Measurements from ENCODE around the gene CHTF18.

The CHTF18 gene

GRCh38 chr16:760545-761343 lies 27.7 kb upstream of the CHTF18 start, which contains the start of gene MSLN:
Gene MSLN, plus strand, starts transcription at chr16:760734. Its CDS starts 1,947 bp downstream, at chr16:762681.
- Histone ChIP-seq H3K9me3 (ENCODE audit: control insufficient read depth in 1 of 2, low read length in 2 of 2) (no peaks in the 10 kb centered on the region), H3K27me3 (ENCODE audit: control insufficient read depth in 1 of 2, insufficient read depth in 2 of 2, low read length in 2 of 2) (peaks cover 2 to 3% of the 10 kb centered on the region in 2 donors), H3K4me3 (ENCODE audit: low read depth in 1 of 2, low read length in 2 of 2) (no peak within 1 kb of the TSS), H3K36me3 (ENCODE audit: control insufficient read depth in 1 of 2, insufficient read depth in 2 of 2, low read length in 2 of 2) (no peaks in the 10 kb centered on the region), H3K27ac (ENCODE audit: low read depth, low read length) (no peak within 1 kb of the TSS), H3K9ac (ENCODE audit: low read depth in 1 of 2, low read length in 2 of 2) (no peak within 1 kb of the TSS), H3K4me1 (ENCODE audit: control insufficient read depth in 1 of 2, insufficient read depth in 2 of 2, low read length in 2 of 2) (peaks cover 11 to 14% of the 10 kb centered on the region in 2 donors)

DNA sequence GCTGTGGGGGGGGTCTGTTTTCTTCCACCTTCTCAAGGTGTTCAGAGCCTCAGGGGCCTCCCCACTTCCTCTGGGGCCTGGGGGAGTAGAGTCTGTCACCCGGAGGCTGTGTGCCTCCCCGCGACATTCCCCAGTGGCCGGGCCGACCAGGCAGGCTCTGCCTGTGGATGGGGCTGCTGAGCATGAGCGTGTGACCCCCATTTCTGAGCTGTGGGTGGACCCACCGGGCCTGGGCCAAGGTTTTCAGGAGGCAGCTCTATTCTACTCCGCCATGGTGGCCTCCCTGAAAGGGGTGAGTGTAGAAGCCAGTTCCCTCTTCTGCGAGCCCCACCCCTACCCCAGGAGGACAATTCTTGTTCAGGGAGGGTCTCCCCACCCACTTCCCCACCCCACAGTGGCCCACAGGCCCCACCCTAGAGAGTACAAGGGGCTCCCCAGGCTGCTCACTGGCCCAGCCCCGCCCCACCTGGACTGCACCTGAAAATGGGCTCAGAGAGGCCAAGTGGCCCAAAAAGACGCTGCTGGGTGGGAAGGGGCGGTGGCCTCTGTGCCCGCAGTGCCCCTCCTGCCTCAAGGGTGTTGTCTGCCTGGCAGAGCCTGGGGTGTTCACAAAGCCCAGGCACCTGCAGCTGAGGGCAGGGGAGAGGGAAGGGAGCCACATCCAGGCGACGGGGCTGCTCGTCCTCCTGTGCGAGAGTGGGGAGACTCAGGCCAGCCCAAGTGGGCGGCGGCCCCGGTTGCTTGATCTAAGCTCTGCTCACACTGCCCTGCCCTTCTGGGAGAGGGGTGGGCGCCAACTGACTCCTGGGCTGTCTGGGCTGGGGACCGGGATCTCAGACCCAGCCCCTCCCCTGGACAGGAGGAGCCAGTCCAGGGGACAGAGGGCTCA lies 26.6 kb upstream of the CHTF18 start:
- Histone ChIP-seq H3K27me3 (ENCODE audit: control insufficient read depth in 1 of 2, insufficient read depth in 2 of 2, low read length in 2 of 2) (peaks cover 0 to 3% of the 10 kb centered on the region in 2 donors), H3K27ac (ENCODE audit: low read depth, low read length) (no peak overlapping the region), H3K4me3 (ENCODE audit: low read depth in 1 of 2, low read length in 2 of 2) (no peak overlapping the region), H3K9ac (ENCODE audit: low read depth in 1 of 2, low read length in 2 of 2) (no peak overlapping the region), H3K36me3 (ENCODE audit: control insufficient read depth in 1 of 2, insufficient read depth in 2 of 2, low read length in 2 of 2) (no peaks in the 10 kb centered on the region), H3K9me3 (ENCODE audit: control insufficient read depth in 1 of 2, low read length in 2 of 2) (no peaks in the 10 kb centered on the region), H3K4me1 (ENCODE audit: control insufficient read depth in 1 of 2, insufficient read depth in 2 of 2, low read length in 2 of 2) (peaks cover 11 to 14% of the 10 kb centered on the region in 2 donors)

- no peak overlapping the region for H3K9ac ChIP-seq (ENCODE audit: low read depth in 1 of 2, low read length in 2 of 2)
- H3K9me3 ChIP-seq (ENCODE audit: control insufficient read depth in 1 of 2, low read length in 2 of 2) = no peaks in the 10 kb centered on the region
- H3K36me3 ChIP-seq (ENCODE audit: control insufficient read depth in 1 of 2, insufficient read depth in 2 of 2, low read length in 2 of 2) = no peaks in the 10 kb centered on the region
- no peak overlapping the region for H3K4me3 ChIP-seq (ENCODE audit: low read depth in 1 of 2, low read length in 2 of 2)
- H3K27me3 ChIP-seq (ENCODE audit: control insufficient read depth in 1 of 2, insufficient read depth in 2 of 2, low read length in 2 of 2) = peaks cover 0 to 3% of the 10 kb centered on the region in 2 donors
- no peak overlapping the region for H3K27ac ChIP-seq (ENCODE audit: low read depth, low read length)
- peaks cover 11 to 14% of the 10 kb centered on the region in 2 donors for H3K4me1 ChIP-seq (ENCODE audit: control insufficient read depth in 1 of 2, insufficient read depth in 2 of 2, low read length in 2 of 2)
Measured at GRCh38 chr16:762595-763268, 25.7 kb upstream of the CHTF18 start.

- Histone ChIP-seq H3K27me3 (ENCODE audit: control insufficient read depth in 1 of 2, insufficient read depth in 2 of 2, low read length in 2 of 2) (peaks cover 0 to 3% of the 10 kb centered on the region in 2 donors), H3K9ac (ENCODE audit: low read depth in 1 of 2, low read length in 2 of 2) (no peak overlapping the region), H3K27ac (ENCODE audit: low read depth, low read length) (no peak overlapping the region), H3K36me3 (ENCODE audit: control insufficient read depth in 1 of 2, insufficient read depth in 2 of 2, low read length in 2 of 2) (no peaks in the 10 kb centered on the region), H3K9me3 (ENCODE audit: control insufficient read depth in 1 of 2, low read length in 2 of 2) (no peaks in the 10 kb centered on the region), H3K4me1 (ENCODE audit: control insufficient read depth in 1 of 2, insufficient read depth in 2 of 2, low read length in 2 of 2) (peaks cover 11 to 14% of the 10 kb centered on the region in 2 donors), H3K4me3 (ENCODE audit: low read depth in 1 of 2, low read length in 2 of 2) (no peak overlapping the region)
Measured at GRCh38 chr16:763369-764183, 24.8 kb upstream of the CHTF18 start.

DNA sequence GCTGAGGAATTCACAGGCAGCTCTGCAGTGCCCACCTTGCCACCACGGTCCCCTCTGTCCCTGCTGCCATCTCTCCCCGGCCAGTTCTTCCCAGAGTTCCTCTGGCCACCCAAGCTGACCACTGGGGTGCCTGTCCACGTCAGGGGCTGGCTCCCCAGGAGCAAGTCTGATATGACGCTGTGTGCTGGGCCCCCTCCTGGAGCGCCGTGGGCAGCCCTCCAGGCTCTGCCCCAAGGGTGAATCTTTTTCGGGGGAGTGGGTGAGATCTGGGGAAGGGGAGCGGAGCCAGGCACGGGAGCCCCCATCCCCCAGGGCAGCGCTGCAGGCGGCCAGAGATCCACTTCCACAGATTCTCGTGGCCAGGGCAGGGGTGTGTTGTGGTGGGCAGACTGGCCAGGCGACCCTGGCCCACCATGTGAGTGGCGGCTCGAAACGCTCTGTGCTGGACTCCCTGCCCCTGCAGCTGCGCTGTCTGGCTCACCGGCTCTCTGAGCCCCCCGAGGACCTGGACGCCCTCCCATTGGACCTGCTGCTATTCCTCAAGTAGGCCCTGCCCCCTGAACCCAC lies 24.2 kb upstream of the CHTF18 start:
- Histone ChIP-seq H3K9me3 (ENCODE audit: control insufficient read depth in 1 of 2, low read length in 2 of 2) (no peaks in the 10 kb centered on the region), H3K36me3 (ENCODE audit: control insufficient read depth in 1 of 2, insufficient read depth in 2 of 2, low read length in 2 of 2) (no peaks in the 10 kb centered on the region), H3K9ac (ENCODE audit: low read depth in 1 of 2, low read length in 2 of 2) (no peak overlapping the region), H3K27me3 (ENCODE audit: control insufficient read depth in 1 of 2, insufficient read depth in 2 of 2, low read length in 2 of 2) (peaks cover 0 to 3% of the 10 kb centered on the region in 2 donors), H3K4me1 (ENCODE audit: control insufficient read depth in 1 of 2, insufficient read depth in 2 of 2, low read length in 2 of 2) (peaks cover 11 to 14% of the 10 kb centered on the region in 2 donors), H3K4me3 (ENCODE audit: low read depth in 1 of 2, low read length in 2 of 2) (no peak overlapping the region), H3K27ac (ENCODE audit: low read depth, low read length) (no peak overlapping the region)

DNA sequence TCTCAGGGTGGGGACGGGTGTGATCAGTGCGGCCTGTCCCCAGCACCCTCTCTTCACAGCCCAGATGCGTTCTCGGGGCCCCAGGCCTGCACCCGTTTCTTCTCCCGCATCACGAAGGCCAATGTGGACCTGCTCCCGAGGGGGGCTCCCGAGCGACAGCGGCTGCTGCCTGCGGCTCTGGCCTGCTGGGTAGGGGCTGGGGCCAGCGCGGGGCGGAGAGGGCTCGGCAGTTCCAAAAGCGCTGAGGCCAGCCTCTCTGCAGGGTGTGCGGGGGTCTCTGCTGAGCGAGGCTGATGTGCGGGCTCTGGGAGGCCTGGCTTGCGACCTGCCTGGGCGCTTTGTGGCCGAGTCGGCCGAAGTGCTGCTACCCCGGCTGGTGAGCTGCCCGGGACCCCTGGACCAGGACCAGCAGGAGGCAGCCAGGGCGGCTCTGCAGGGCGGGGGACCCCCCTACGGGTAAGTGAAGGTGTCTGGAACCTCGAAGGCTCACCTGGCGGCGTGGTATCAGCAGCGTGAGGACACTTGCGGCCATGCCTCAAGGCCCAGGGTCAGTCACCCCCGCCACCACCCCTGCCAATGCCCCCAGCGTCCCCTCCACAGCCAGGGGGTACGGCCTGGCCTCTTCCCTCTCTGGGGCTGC lies 23.5 kb upstream of the CHTF18 start:
- Histone ChIP-seq H3K9me3 (ENCODE audit: control insufficient read depth in 1 of 2, low read length in 2 of 2) (no peaks in the 10 kb centered on the region), H3K4me3 (ENCODE audit: low read depth in 1 of 2, low read length in 2 of 2) (no peak overlapping the region), H3K4me1 (ENCODE audit: control insufficient read depth in 1 of 2, insufficient read depth in 2 of 2, low read length in 2 of 2) (peaks cover 11 to 14% of the 10 kb centered on the region in 2 donors), H3K36me3 (ENCODE audit: control insufficient read depth in 1 of 2, insufficient read depth in 2 of 2, low read length in 2 of 2) (no peaks in the 10 kb centered on the region), H3K27ac (ENCODE audit: low read depth, low read length) (no peak overlapping the region), H3K27me3 (ENCODE audit: control insufficient read depth in 1 of 2, insufficient read depth in 2 of 2, low read length in 2 of 2) (peaks cover 0 to 3% of the 10 kb centered on the region in 2 donors), H3K9ac (ENCODE audit: low read depth in 1 of 2, low read length in 2 of 2) (no peak overlapping the region)

DNA sequence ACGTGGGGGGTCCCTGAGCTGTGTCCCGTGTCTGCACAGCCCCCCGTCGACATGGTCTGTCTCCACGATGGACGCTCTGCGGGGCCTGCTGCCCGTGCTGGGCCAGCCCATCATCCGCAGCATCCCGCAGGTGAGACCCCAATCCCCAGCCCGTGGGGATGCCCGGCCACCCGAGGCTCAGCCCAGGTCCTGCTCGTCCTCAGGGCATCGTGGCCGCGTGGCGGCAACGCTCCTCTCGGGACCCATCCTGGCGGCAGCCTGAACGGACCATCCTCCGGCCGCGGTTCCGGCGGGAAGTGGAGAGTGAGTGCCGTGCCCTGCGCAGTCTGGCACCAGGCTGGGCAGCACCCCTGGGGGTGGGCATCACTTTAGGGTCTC lies 22.9 kb upstream of the CHTF18 start:
- H3K9ac ChIP-seq (ENCODE audit: low read depth in 1 of 2, low read length in 2 of 2) = no peak overlapping the region
- no peaks in the 10 kb centered on the region for H3K36me3 ChIP-seq (ENCODE audit: control insufficient read depth in 1 of 2, insufficient read depth in 2 of 2, low read length in 2 of 2)
- H3K27me3 ChIP-seq (ENCODE audit: control insufficient read depth in 1 of 2, insufficient read depth in 2 of 2, low read length in 2 of 2) = peaks cover 0 to 3% of the 10 kb centered on the region in 2 donors
- H3K27ac ChIP-seq (ENCODE audit: low read depth, low read length) = no peak overlapping the region
- H3K4me3 ChIP-seq (ENCODE audit: low read depth in 1 of 2, low read length in 2 of 2) = no peak overlapping the region
- H3K4me1 ChIP-seq (ENCODE audit: control insufficient read depth in 1 of 2, insufficient read depth in 2 of 2, low read length in 2 of 2) = peaks cover 10 to 14% of the 10 kb centered on the region in 2 donors
- no peaks in the 10 kb centered on the region for H3K9me3 ChIP-seq (ENCODE audit: control insufficient read depth in 1 of 2, low read length in 2 of 2)

- no peaks in the 10 kb centered on the region for H3K36me3 ChIP-seq (ENCODE audit: control insufficient read depth in 1 of 2, insufficient read depth in 2 of 2, low read length in 2 of 2)
- H3K27ac ChIP-seq (ENCODE audit: low read depth, low read length) = no peak overlapping the region
- no peak overlapping the region for H3K4me3 ChIP-seq (ENCODE audit: low read depth in 1 of 2, low read length in 2 of 2)
- H3K9ac ChIP-seq (ENCODE audit: low read depth in 1 of 2, low read length in 2 of 2) = no peak overlapping the region
- peaks cover 4 to 9% of the 10 kb centered on the region in 2 donors for H3K4me1 ChIP-seq (ENCODE audit: control insufficient read depth in 1 of 2, insufficient read depth in 2 of 2, low read length in 2 of 2)
- peaks cover 0 to 3% of the 10 kb centered on the region in 2 donors for H3K27me3 ChIP-seq (ENCODE audit: control insufficient read depth in 1 of 2, insufficient read depth in 2 of 2, low read length in 2 of 2)
- no peaks in the 10 kb centered on the region for H3K9me3 ChIP-seq (ENCODE audit: control insufficient read depth in 1 of 2, low read length in 2 of 2)
Measured at GRCh38 chr16:766008-766819, 22.2 kb upstream of the CHTF18 start.
